Activated CD8-positive, alpha-beta memory T cell treated with anti-CD3 and anti-CD28 coated beads, Interleukin-2, amount 10 ng/mL, durations not matched to agents 7 days and 5 days (primary cell): ENCODE measurements around the gene SLC44A3. TPM values are rescaled to one million over a fixed set of nuclear protein-coding genes. Genes with fewer than 3 reads are reported as not detected.

ENCODE experiments used
- ATAC-seq: fragments of 150-1000 bp; cut with Tn5 transposase; one replicate; pipeline ENCODE4 v1.10.0; 2021; ENCODE audit warnings: moderate library complexity
- CTCF ChIA-PET: fragments of 350-600 bp; sonication (Branson Sonifier 250); formaldehyde crosslinking; loops from one replicate; lab custom pipeline; 2021; ENCODE audit warnings: antibody characterized with exemption; lab: Charles Lee
- DNase-seq: peaks from one replicate; pipeline ENCODE4 v3.0.0-alpha.2; 2020
- H3K27ac Mint-ChIP-seq: one replicate; pipeline ENCODE4 v1.8.0; 2021; ENCODE audit warnings: mild to moderate bottlenecking, mixed read lengths
- H3K27me3 Mint-ChIP-seq: one replicate; pipeline ENCODE4 v1.8.0; 2021; ENCODE audit warnings: mixed read lengths
- H3K36me3 Mint-ChIP-seq: one replicate; pipeline ENCODE4 v1.8.0; 2021; ENCODE audit warnings: mild to moderate bottlenecking, mixed read lengths
- H3K4me1 Mint-ChIP-seq: one replicate; pipeline ENCODE4 v1.8.0; 2021; ENCODE audit warnings: mixed read lengths
- H3K4me3 Mint-ChIP-seq: one replicate; pipeline ENCODE4 v1.8.0; 2021; ENCODE audit warnings: mild to moderate bottlenecking, moderate library complexity, mixed read lengths
- H3K9me3 Mint-ChIP-seq: one replicate; pipeline ENCODE4 v1.8.0; 2022; ENCODE audit warnings: low read depth, mixed read lengths
- total RNA-seq, 2 experiments: library from RNA; stranded (reverse); gene quantifications; one replicate each; pipeline ENCODE4 v1.2.3, GENCODE V29; 2021

Gene SLC44A3, protein sequence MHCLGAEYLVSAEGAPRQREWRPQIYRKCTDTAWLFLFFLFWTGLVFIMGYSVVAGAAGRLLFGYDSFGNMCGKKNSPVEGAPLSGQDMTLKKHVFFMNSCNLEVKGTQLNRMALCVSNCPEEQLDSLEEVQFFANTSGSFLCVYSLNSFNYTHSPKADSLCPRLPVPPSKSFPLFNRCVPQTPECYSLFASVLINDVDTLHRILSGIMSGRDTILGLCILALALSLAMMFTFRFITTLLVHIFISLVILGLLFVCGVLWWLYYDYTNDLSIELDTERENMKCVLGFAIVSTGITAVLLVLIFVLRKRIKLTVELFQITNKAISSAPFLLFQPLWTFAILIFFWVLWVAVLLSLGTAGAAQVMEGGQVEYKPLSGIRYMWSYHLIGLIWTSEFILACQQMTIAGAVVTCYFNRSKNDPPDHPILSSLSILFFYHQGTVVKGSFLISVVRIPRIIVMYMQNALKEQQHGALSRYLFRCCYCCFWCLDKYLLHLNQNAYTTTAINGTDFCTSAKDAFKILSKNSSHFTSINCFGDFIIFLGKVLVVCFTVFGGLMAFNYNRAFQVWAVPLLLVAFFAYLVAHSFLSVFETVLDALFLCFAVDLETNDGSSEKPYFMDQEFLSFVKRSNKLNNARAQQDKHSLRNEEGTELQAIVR
- not detected for total RNA-seq

DNA sequence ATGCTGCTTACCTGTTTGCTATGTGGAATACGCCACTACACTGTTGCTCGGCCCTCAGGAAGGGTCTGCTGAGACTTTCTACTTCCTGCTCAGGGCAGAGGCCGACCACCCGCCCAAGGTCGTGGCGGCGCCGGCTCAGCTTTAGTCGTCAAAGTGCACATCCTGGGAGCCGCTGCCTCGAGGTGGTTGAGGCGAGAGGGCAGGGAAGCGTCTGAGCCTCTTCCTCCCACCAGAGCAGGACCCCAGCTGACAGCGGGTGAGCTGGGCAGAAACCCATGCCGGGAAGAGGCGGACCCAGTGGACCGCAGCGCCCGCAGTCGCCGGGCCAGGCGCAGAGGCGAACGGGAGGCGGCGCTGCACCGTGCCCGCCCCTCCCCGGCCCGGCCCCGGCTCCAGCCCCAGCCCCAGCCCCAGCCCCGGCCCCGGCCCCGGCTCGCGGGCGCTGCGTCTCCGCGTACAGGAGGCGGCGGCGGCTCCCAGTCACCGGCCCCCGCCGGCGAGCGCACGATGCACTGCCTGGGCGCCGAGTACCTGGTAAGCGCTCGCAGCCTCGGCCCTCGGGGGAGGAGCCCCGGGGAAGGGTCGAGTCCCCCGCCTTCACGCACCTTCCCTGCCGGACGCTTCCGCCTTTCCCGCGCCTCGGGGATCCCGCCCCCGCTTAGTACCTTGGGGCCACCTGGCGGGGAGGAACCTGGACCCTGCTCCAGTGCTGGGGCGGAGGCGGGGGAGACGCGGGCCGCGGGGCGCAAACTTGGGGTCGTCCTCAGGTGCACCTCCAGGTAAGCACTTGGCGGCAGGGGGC lies at the start of gene SLC44A3:
Gene SLC44A3, plus strand, starts transcription at position 413 of the 802 bp plus-strand sequence. Its CDS starts 95 bp downstream, at position 508.
- CTCF ChIA-PET = no interaction called here
- ATAC-seq (peak; percentile 84), DNase-seq (peak; percentile 43)
- no peaks in the 10 kb centered on the region for H3K9me3 Mint-ChIP-seq
- H3K36me3 Mint-ChIP-seq = no peaks in the 10 kb centered on the region
- H3K27ac Mint-ChIP-seq = no peak within 1 kb of the TSS
- H3K4me1 Mint-ChIP-seq = peaks cover 8% of the 10 kb centered on the region
- H3K27me3 Mint-ChIP-seq = peaks cover 70% of the 10 kb centered on the region
- peak within 1 kb of the TSS; percentile 58 for H3K4me3 Mint-ChIP-seq

DNA sequence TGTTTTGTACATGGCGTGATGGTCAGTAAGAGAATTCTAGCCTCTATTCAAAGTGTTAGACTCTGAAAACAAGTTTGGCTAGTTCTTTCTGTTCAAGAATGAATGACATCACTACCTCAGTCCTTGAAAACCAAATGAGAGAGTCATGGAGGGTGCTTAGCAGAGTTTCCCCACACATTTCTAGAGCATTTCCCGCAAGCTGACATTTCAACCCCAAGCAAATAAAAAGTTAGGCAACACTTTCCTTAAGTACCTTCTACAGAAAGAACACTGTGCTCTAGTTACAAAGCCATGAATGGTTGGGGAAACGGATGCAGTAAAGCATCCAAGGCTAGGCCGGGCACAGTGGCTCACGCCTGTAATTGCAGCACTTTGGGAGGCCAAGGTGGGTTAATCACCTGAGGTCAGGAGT lies 47.9 kb upstream of the SLC44A3 start:
- H3K4me1 Mint-ChIP-seq = no peaks in the 10 kb centered on the region
- no peaks in the 10 kb centered on the region for H3K36me3 Mint-ChIP-seq
- CTCF ChIA-PET = no interaction called here
- no peak overlapping the region for H3K27ac Mint-ChIP-seq
- DNase-seq (no peak), ATAC-seq (no peak)
- peaks cover 2% of the 10 kb centered on the region for H3K27me3 Mint-ChIP-seq
- no peak overlapping the region for H3K4me3 Mint-ChIP-seq
- H3K9me3 Mint-ChIP-seq = no peaks in the 10 kb centered on the region

- H3K4me1 Mint-ChIP-seq = no peaks in the 10 kb centered on the region
- CTCF ChIA-PET = no interaction called here
- DNase-seq (no peak), ATAC-seq (no peak)
- H3K9me3 Mint-ChIP-seq = no peaks in the 10 kb centered on the region
- no peak overlapping the region for H3K27ac Mint-ChIP-seq
- no peak overlapping the region for H3K4me3 Mint-ChIP-seq
- H3K27me3 Mint-ChIP-seq = peaks cover 2% of the 10 kb centered on the region
- no peaks in the 10 kb centered on the region for H3K36me3 Mint-ChIP-seq
Observed at GRCh38 chr1:94772845-94773244, 47.3 kb upstream of the SLC44A3 start.

DNA sequence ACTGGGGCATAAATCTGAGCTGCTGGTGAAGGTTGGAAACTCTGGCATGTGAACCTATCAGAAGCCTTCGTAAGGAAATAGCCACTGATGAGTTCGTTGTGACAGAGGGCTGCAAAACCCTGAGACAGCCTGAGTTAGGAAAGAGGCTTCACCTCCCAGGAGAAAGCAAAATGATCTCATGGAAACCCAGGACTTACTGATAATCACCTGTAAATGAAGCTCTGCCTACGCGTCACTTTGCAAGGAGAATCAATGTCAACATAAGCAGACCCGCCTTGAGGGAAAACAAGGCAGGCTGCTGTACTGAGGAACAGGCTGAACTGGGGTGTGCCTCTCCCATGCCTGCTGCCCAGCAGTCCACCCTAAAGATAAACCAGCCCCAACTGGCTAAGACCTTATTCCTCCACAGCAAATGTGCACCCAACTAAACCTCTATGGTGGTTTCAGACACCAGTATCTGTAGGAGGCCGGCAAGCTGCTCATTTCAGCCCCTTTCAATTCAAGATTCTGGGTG lies 46.8 kb upstream of the SLC44A3 start:
- Mint-ChIP-seq H3K27ac (no peak overlapping the region), H3K9me3 (no peaks in the 10 kb centered on the region), H3K4me1 (no peaks in the 10 kb centered on the region), H3K4me3 (no peak overlapping the region), H3K36me3 (no peaks in the 10 kb centered on the region), H3K27me3 (peaks cover 2% of the 10 kb centered on the region)
- no peak for DNase-seq
- CTCF ChIA-PET = no interaction called here
- no peak for ATAC-seq

GRCh38 chr1:94773931-94774422 lies 46.2 kb upstream of the SLC44A3 start:
- Mint-ChIP-seq H3K4me1 (no peaks in the 10 kb centered on the region), H3K27ac (no peak overlapping the region), H3K9me3 (no peaks in the 10 kb centered on the region), H3K36me3 (no peaks in the 10 kb centered on the region), H3K27me3 (peaks cover 4% of the 10 kb centered on the region), H3K4me3 (no peak overlapping the region)
- CTCF ChIA-PET = no interaction called here
- no peak for DNase-seq
- no peak for ATAC-seq

DNA sequence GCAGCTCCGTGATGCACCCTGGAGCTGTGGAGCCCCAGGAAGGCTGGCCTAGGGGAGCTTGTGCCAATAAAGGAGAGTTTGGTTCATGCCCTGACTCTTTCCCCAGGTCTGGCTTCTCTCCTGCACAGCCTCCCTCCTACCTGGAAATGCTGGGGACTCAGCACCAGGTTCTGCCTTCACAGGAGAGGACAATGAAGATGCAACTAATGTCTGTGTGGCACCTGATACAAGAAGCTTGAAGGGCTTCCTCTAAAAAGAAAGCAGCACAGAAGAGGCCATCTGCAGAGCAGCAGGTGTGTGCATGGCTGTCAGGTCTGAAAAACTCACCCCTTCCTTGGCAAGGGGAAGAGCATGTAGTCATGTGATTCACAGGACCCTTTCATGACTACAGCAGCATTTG lies 43.7 kb upstream of the SLC44A3 start:
- ATAC-seq (no peak), DNase-seq (no peak)
- Mint-ChIP-seq H3K36me3 (no peaks in the 10 kb centered on the region), H3K4me3 (no peak overlapping the region), H3K4me1 (no peaks in the 10 kb centered on the region), H3K9me3 (no peaks in the 10 kb centered on the region), H3K27ac (no peak overlapping the region), H3K27me3 (peaks cover 13% of the 10 kb centered on the region)
- CTCF ChIA-PET = no interaction called here

- no peak overlapping the region for H3K27ac Mint-ChIP-seq
- H3K36me3 Mint-ChIP-seq = no peaks in the 10 kb centered on the region
- no peaks in the 10 kb centered on the region for H3K9me3 Mint-ChIP-seq
- peaks cover 13% of the 10 kb centered on the region for H3K27me3 Mint-ChIP-seq
- DNase-seq = no peak
- ATAC-seq = no peak
- CTCF ChIA-PET = no interaction called here
- no peak overlapping the region for H3K4me3 Mint-ChIP-seq
- H3K4me1 Mint-ChIP-seq = no peaks in the 10 kb centered on the region
Observed at GRCh38 chr1:94777281-94777680, 42.9 kb upstream of the SLC44A3 start.

DNA sequence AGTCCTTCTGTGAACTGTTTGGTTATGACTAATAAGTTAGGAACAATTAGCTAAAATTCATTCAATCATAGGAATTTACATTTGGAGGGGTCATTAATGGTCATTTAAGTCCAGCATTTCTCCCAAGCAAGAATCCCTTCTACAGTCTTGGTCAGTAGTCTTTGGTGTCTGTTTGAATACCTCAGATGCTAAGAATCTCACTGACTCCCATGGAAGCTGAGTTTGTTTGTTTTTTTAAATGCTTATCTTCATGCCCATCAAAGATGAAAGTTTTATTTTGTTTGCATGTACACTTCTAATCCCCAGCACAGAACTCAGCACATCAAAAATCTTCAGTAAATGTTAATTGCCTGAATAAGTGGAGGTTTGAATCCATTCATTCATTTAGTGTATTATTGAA lies 41.3 kb upstream of the SLC44A3 start:
- CTCF ChIA-PET = no interaction called here
- ATAC-seq (no peak), DNase-seq (no peak)
- H3K4me3 Mint-ChIP-seq = no peak overlapping the region
- no peak overlapping the region for H3K27ac Mint-ChIP-seq
- no peaks in the 10 kb centered on the region for H3K4me1 Mint-ChIP-seq
- H3K27me3 Mint-ChIP-seq = peaks cover 17% of the 10 kb centered on the region
- H3K36me3 Mint-ChIP-seq = no peaks in the 10 kb centered on the region
- H3K9me3 Mint-ChIP-seq = no peaks in the 10 kb centered on the region

DNA sequence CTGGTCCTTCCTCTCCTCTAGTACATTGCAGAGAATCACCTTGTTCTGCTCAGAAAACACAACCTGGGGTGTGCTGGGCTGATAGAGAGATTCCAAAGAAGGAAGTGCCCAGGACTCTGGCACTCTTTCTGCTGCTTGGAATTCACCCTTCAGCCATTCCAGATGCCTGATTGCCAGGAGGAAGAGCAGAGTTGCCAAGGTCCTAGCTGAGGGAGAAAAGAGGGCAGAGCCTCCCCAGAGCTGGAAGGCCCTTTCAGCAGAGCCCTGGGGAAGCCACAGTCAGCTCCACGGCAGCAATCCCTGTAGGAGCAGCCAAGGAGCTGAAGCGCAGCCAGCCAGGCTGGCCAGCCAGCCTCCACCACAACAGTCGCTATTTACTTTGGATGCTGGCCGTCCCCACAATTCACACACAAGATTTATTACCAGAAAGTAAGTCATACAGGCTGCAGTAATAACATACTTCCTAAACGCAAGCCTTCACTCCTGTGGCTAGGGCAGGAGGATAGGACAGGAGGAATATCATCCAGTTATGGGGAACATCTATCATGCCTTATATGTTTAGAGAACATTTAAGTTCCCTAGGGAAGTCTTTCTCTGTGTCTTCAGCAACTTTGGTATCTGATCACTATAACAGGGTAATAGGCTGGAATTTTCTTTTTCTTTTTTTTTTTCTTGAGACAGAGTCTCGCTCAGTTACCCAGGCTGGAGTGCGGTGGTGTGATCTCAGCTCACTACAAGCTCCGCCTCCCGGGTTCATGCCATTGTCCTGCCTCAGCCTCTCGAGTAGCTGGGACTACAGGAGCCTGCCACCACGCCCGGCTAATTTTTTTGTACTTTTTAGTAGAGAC lies 36.6 kb upstream of the SLC44A3 start:
- no peak for ATAC-seq
- Mint-ChIP-seq H3K36me3 (no peaks in the 10 kb centered on the region), H3K9me3 (no peaks in the 10 kb centered on the region), H3K4me1 (no peaks in the 10 kb centered on the region), H3K27ac (no peak overlapping the region), H3K27me3 (peaks cover 33% of the 10 kb centered on the region), H3K4me3 (no peak overlapping the region)
- DNase-seq = no peak
- CTCF ChIA-PET = no interaction called here

GRCh38 chr1:94784190-94784515 lies 36.0 kb upstream of the SLC44A3 start:
- Mint-ChIP-seq H3K4me3 (no peak overlapping the region), H3K9me3 (no peaks in the 10 kb centered on the region), H3K4me1 (no peaks in the 10 kb centered on the region), H3K36me3 (no peaks in the 10 kb centered on the region), H3K27ac (no peak overlapping the region), H3K27me3 (peaks cover 35% of the 10 kb centered on the region)
- DNase-seq = no peak
- no peak for ATAC-seq
- CTCF ChIA-PET = no interaction called here

- ATAC-seq (no peak), DNase-seq (no peak)
- H3K9me3 Mint-ChIP-seq = no peaks in the 10 kb centered on the region
- no peaks in the 10 kb centered on the region for H3K36me3 Mint-ChIP-seq
- no peak overlapping the region for H3K4me3 Mint-ChIP-seq
- no peak overlapping the region for H3K27ac Mint-ChIP-seq
- CTCF ChIA-PET = interaction anchor here (1.3 kb wide), 1 partner anchor 19 kb away, joined by 3 read pairs; no protein-coding TSS in a partner anchor
- H3K27me3 Mint-ChIP-seq = peaks cover 31% of the 10 kb centered on the region
- H3K4me1 Mint-ChIP-seq = peaks cover 2% of the 10 kb centered on the region
Observed at GRCh38 chr1:94787691-94788090, 32.5 kb upstream of the SLC44A3 start.

DNA sequence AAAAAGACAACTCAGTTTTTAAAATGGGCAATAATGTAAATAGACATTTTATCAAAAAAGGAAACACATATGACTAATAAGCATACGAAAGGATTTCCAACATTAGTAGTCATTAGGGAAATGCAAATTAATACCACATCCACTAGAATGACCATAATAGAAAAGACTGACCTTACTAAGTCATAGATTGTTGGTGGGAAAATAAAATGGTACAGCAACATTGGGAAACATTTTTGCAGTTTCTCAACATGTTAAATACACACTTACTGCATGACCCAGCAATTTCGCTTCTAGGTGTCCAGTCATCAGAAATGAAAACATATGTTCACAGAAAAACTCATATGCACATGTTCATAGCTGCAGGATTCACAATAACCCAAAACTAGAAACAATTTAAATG lies 29.9 kb upstream of the SLC44A3 start:
- CTCF ChIA-PET = no interaction called here
- no peaks in the 10 kb centered on the region for H3K9me3 Mint-ChIP-seq
- DNase-seq = no peak
- H3K27ac Mint-ChIP-seq = no peak overlapping the region
- H3K4me1 Mint-ChIP-seq = peaks cover 4% of the 10 kb centered on the region
- H3K36me3 Mint-ChIP-seq = no peaks in the 10 kb centered on the region
- H3K4me3 Mint-ChIP-seq = no peak overlapping the region
- H3K27me3 Mint-ChIP-seq = peaks cover 24% of the 10 kb centered on the region
- ATAC-seq = no peak
